Kidney epithelial cell (primary cell): Measurements from ENCODE around the gene RIPOR3. TPM values are rescaled to one million over a fixed set of nuclear protein-coding genes. Genes with fewer than 3 reads are reported as not detected.

ENCODE experiments used
- DNase-seq: peaks from one replicate; pipeline ENCODE4 v3.0.0-alpha.2; 2010; ENCODE audit warnings: low read depth
- H3K27me3 ChIP-seq: 2 replicates; pipeline ENCODE4 v1.6.0; 2011; ENCODE audit warnings: low read length; ENCODE audit not compliant: control insufficient read depth, insufficient read depth
- H3K36me3 ChIP-seq: 2 replicates; pipeline ENCODE4 v1.5.1; 2011; ENCODE audit warnings: low read length; ENCODE audit not compliant: control insufficient read depth, insufficient read depth
- H3K4me3 ChIP-seq: 2 replicates; pipeline ENCODE4 v1.5.1; 2011; ENCODE audit warnings: low read depth, mild to moderate bottlenecking, control low read depth, low read length
- total RNA-seq: library from RNA; depleted of rRNA; stranded (reverse); fragments of >200 nt; gene quantifications from 2 replicates; pipeline ENCODE4 v1.2.3, GENCODE V29; 2015
- TF ChIP-seq, protein P1 (sequence below): IDR thresholded peaks from 2 replicates; pipeline ENCODE4 v1.5.1; 2011; ENCODE audit warnings: mild to moderate bottlenecking, moderate library complexity, low read length, control low read depth, inconsistent platforms; ENCODE audit not compliant: insufficient read depth, poor library complexity, severe bottlenecking

Gene RIPOR3
- total RNA-seq, 1 donor from 2014 or later = 0.08 TPM

DNA sequence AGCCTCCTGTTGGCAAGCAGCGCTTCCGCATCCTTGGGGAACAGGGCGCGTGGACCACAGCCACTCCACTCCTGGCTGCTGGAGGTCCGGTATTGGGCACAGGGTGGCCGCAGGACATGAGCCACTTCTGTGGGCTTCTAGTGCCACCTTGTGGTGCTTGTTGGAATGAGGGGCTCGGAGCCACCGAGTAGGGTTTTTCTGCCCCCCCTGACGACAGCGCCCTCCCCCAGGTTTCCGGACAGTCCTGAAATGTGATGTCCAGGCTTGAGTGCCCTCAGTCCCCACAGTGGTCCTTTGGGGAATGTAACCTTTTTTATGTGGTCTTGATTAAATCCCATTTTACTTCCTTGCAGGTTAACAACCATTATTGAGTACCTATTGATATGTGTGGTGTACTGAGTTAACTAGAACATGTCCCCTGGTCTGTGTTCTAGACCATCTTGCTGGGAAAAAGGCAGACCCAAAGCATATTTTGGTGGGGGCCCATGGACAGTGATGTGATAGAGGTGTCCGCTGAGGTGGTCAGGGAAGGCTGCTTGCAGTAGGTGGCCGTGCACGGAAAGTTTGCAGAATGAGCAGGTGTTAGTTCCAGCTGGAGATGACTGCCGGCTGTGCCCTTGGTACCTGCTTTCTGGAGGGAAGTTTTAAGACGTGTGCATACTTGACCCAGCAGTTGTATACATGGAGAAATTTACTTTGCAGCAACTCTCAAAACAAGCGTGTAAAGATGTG, 111.2 kb downstream of the RIPOR3 start:
- no peak for DNase-seq
- Histone ChIP-seq H3K27me3 (no peaks in the 10 kb centered on the region), H3K4me3 (no peak overlapping the region), H3K36me3 (peaks cover 5% of the 10 kb centered on the region)
- TF ChIP-seq, protein P1, sequence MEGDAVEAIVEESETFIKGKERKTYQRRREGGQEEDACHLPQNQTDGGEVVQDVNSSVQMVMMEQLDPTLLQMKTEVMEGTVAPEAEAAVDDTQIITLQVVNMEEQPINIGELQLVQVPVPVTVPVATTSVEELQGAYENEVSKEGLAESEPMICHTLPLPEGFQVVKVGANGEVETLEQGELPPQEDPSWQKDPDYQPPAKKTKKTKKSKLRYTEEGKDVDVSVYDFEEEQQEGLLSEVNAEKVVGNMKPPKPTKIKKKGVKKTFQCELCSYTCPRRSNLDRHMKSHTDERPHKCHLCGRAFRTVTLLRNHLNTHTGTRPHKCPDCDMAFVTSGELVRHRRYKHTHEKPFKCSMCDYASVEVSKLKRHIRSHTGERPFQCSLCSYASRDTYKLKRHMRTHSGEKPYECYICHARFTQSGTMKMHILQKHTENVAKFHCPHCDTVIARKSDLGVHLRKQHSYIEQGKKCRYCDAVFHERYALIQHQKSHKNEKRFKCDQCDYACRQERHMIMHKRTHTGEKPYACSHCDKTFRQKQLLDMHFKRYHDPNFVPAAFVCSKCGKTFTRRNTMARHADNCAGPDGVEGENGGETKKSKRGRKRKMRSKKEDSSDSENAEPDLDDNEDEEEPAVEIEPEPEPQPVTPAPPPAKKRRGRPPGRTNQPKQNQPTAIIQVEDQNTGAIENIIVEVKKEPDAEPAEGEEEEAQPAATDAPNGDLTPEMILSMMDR = peak; percentile 85

DNA sequence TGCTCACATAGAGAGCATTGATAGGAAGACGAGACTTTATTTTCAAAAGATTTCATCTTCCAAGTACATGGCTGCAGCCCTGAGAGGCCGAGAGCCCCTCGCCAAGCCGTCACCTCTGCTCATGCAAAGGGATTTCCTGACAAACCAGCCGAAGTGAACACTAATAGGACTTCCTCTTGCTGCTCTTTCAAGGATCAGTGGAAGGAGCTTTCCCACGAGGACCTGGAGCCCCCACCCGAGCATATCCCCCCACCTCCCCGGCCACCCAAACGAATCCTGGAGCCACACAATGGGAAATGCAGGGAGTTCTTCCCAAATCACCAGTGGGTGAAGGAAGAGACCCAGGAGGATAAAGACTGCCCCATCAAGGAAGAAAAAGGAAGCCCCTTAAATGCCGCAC, 111.8 kb downstream of the RIPOR3 start:
- H3K27me3 ChIP-seq = no peaks in the 10 kb centered on the region
- DNase-seq = no peak
- H3K36me3 ChIP-seq = peaks cover 7% of the 10 kb centered on the region
- no peak overlapping the region for H3K4me3 ChIP-seq
- TF ChIP-seq, protein P1 = no peak

DNA sequence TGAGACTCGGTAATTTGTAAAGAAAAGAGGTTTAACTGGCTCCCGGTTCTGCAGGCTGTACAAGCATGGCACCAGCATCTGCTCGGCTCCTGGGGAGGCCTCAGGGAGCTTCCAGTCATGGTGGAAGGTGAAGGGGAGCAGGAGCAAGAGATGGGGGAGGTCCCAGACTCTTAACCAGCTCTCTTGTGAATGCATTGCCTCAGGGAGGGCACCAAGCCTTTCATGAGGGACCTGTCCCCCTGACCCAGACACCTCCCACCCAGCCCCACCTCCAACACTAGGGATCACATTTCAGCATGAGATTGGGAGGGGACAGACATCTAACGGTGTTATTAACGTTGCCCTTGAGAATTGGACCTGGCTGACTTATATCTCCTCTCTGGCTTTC, 112.6 kb downstream of the RIPOR3 start:
- H3K27me3 ChIP-seq = no peaks in the 10 kb centered on the region
- DNase-seq = no peak
- TF ChIP-seq, protein P1 = no peak
- no peak overlapping the region for H3K4me3 ChIP-seq
- peaks cover 7% of the 10 kb centered on the region for H3K36me3 ChIP-seq

DNA sequence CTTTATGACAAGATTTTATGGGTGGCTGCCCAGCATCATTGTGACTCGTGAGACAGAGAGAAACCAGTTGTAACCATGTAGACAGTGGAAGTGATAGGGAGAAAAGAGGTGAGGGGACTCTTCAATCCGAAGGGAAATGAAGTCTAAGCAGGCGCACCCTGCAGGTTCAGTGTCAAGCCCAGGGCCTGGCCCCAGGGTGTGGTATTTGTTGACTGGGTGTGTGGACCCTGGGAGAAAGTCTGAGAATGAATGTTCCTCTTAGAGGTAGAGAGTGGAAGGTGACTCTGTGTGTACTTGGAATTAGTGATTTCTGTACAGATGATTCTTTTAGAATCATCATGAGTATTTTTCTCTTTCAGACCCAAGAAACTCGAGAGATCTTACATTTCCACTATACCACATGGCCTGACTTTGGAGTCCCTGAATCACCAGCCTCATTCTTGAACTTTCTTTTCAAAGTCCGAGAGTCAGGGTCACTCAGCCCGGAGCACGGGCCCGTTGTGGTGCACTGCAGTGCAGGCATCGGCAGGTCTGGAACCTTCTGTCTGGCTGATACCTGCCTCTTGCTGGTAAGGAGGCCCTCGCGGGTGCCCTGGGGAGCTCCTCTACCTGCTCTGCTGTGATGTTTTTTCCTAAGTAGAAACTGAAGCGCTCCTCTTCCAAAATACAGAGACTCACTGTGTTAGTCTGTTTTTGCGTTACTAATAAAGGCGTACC, 113.1 kb downstream of the RIPOR3 start:
- H3K36me3 ChIP-seq = peaks cover 7% of the 10 kb centered on the region
- no peaks in the 10 kb centered on the region for H3K27me3 ChIP-seq
- DNase-seq = no peak
- TF ChIP-seq, protein P1 = no peak
- no peak overlapping the region for H3K4me3 ChIP-seq

DNA sequence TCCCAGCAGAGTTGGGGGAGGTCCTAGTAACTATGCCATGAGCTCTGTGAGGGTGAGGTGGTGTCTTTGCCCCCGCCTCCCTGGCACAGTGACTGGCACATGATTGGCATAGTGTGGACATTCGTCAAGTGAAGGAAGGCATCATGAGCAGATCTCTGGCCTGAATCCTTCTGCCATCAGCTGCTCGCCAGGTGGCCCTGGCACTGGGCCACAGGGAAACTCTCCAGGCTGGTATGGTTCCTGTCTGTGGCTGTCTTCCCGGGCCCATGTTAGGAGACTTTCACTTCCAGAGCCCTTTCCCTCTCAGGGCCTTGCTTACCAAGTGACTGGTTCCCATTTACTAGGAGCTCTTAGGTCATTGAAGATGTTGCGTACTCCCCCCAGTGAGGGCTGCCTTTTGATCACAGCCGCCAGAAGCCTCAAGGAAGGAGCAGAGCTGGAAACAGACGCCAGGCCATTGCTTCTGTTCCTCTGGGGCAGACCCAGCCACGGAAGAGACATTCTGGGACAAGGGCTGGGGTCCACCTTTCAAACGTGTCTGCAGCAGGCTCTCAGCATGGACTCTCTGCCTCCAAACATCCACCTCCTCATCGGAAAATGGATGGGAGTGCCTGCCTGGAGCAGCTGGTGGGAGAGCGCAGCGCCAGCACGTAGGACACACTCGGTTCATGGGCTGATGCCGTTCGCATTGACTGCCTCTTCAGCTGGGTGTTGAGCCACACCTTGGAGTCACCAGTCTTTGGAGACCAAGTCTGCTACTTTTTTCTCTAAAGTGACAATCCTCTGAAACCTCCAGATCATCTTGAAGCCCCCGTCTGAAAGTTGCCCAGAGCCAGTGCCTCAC, 113.9 kb downstream of the RIPOR3 start:
- Histone ChIP-seq H3K4me3 (no peak overlapping the region), H3K36me3 (peaks cover 7% of the 10 kb centered on the region), H3K27me3 (no peaks in the 10 kb centered on the region)
- TF ChIP-seq, protein P1 = no peak
- no peak for DNase-seq
